Ovary (tissue), 9 donors: ENCODE results near the gene PLB1. TPM values are rescaled to one million over a fixed set of nuclear protein-coding genes. Genes with fewer than 3 reads are reported as not detected.

ENCODE experiments used
- DNase-seq, 5 donors: peaks; one replicate each; pipeline ENCODE4 v3.0.0-alpha.2; 2019 to 2020
- H3K27ac ChIP-seq, 2 donors: fragments of 200-600 bp; one replicate each; pipeline versions ENCODE4 v1.5.1 to v1.8.0; 2019 to 2022
- H3K27me3 ChIP-seq: fragments of 200-600 bp; one replicate; pipeline ENCODE4 v1.8.0; 2022
- H3K36me3 ChIP-seq: fragments of 200-600 bp; sonication (generic); one replicate; pipeline ENCODE4 v1.5.1; 2019
- H3K4me1 ChIP-seq: one replicate; pipeline ENCODE4 v1.8.1; 2013; ENCODE audit warnings: mild to moderate bottlenecking, moderate library complexity; ENCODE audit not compliant: insufficient read depth
- H3K4me3 ChIP-seq: fragments of 200-600 bp; sonication (generic); one replicate; pipeline ENCODE4 v1.5.1; 2017
- H3K9me3 ChIP-seq, 2 donors: fragments of 200-600 bp in 1 of 2; sonication (generic) in 1 of 2; one replicate each; pipeline versions ENCODE4 v1.5.1 to v1.8.1; 2013 to 2019; ENCODE audit warnings: mild to moderate bottlenecking in 1 of 2, moderate library complexity in 1 of 2
- EP300 ChIP-seq: sonication (generic); formaldehyde crosslinking; IDR thresholded peaks from one replicate; pipeline ENCODE4 v1.6.1; 2017; ENCODE audit warnings: antibody characterized with exemption
- POLR2A ChIP-seq: fragments of 450-650 bp; IDR thresholded peaks from one replicate; pipeline ENCODE4 v1.6.1; 2017; ENCODE audit warnings: antibody characterized with exemption, mild to moderate bottlenecking, moderate library complexity
- WGBS, 3 donors: extraction: QIAGEN DNeasy Blood & Tissue Kit in 1 of 3; methylation state at CpG; one replicate each; pipeline versions ENCODE4 v1.1.5 to v1.1.7; 2013 to 2017; 5-methylcytosine and 5-hydroxymethylcytosine counted together
- intact Hi-C, 4 donors: fragments of 100-400 bp; cut with DNase I; formaldehyde crosslinking; loops; one replicate each; pipeline versions ENCODE4 v1.11.0 to v1.15.1; 2022 to 2023
- polyA plus RNA-seq, 2 donors: library from polyadenylated mRNA; stranded (reverse); fragments of 200-250 nt in 1 of 2; fragments of 350-450 nt in 1 of 2; fragmentation: Illumina TruSeq in 1 of 2; extraction: RNeasy Lipid Tissue Mini Kit (QIAGEN cat#74804) in 1 of 2; gene quantifications; one replicate each; pipeline ENCODE4 v1.2.3, GENCODE V29; 2013 to 2014
- total RNA-seq, 7 donors: library from RNA; depleted of rRNA in 2 of 7; stranded (reverse); fragments of >200 nt in 2 of 7; fragmentation: NEBNext Ultra II Directional in 3 of 7; extraction: Animal tissue kit (Norgen Biotek cat#: 25700) in 3 of 7; gene quantifications; one replicate each; pipeline versions ENCODE4 v1.1.0 to v1.2.4, GENCODE V29; 2016 to 2023
- TF ChIP-seq, protein P1 (sequence below), 3 donors: fragments of 450-650 bp in 2 of 3; fragments of 200-600 bp in 1 of 3; IDR thresholded peaks; one replicate each; pipeline versions ENCODE4 v1.5.1 to v1.8.0; 2016 to 2022; ENCODE audit warnings: antibody characterized with exemption in 3 of 3, mild to moderate bottlenecking in 1 of 3
- donor health status: DM: no; HTN: no; CAD: no; lungs with moderate emphysema.
- donor health status: DM: no; HTN: no; CAD: no.
- donor health status: Bipolar disorder and iron deficiency.
- donor health status: DM: yes; HTN: yes; CAD: no.
- donor health status: DM: no; HTN: no; CAD: no.
- donor health status: DM: yes; HTN: yes; CAD: no.

PLB1 gene
- total and polyA plus RNA-seq, 9 donors, result 0.99 to 9.3 (median 2.7) TPM

DNA sequence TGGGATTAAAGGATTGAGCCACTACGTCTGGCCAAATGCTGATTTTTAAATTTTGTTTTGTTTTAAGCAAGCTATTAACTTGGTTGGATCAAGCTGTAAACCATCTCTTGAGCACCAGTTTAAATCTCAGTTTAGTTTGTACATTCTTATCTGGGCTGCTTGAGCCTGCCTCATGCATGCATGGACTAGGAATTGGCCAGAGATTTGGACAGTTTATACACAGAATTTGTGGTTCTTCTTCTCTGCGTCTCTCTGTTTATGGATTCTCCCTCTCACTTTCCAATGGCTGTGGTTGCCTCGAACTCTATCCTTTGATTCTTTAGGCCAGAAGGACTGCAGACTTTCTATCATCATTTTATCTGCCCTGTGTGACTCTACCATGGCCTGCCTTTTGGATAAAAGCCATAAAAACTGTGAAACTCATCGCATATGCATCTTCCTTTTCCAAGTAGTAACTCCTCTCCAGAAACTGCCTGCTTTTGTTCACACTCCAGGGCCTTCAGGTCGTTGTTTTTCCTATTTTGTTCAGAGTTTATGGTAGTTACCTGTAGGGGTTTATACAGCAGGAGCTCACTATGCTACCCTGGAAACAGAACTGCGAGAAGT is 32.5 kb upstream of the PLB1 start:
- Histone ChIP-seq H3K36me3 (no peaks in the 10 kb centered on the region), H3K27ac (no peak overlapping the region), H3K4me3 (no peak overlapping the region), H3K9me3 (no peaks in the 10 kb centered on the region), H3K4me1 (no peaks in the 10 kb centered on the region), H3K27me3 (no peaks in the 10 kb centered on the region)
- DNase-seq, result no peak
- WGBS, 3 donors, result 69 to 78% (median 70%) methylated on average over 6 of the region's 6 CpGs
- no peak for TF ChIP-seq EP300
- TF ChIP-seq, protein P1, sequence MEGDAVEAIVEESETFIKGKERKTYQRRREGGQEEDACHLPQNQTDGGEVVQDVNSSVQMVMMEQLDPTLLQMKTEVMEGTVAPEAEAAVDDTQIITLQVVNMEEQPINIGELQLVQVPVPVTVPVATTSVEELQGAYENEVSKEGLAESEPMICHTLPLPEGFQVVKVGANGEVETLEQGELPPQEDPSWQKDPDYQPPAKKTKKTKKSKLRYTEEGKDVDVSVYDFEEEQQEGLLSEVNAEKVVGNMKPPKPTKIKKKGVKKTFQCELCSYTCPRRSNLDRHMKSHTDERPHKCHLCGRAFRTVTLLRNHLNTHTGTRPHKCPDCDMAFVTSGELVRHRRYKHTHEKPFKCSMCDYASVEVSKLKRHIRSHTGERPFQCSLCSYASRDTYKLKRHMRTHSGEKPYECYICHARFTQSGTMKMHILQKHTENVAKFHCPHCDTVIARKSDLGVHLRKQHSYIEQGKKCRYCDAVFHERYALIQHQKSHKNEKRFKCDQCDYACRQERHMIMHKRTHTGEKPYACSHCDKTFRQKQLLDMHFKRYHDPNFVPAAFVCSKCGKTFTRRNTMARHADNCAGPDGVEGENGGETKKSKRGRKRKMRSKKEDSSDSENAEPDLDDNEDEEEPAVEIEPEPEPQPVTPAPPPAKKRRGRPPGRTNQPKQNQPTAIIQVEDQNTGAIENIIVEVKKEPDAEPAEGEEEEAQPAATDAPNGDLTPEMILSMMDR (IDR thresholded peaks at IDR 0.05), result no peak
- TF ChIP-seq POLR2A, result no peak
- intact Hi-C loops, result no loop called here

DNA sequence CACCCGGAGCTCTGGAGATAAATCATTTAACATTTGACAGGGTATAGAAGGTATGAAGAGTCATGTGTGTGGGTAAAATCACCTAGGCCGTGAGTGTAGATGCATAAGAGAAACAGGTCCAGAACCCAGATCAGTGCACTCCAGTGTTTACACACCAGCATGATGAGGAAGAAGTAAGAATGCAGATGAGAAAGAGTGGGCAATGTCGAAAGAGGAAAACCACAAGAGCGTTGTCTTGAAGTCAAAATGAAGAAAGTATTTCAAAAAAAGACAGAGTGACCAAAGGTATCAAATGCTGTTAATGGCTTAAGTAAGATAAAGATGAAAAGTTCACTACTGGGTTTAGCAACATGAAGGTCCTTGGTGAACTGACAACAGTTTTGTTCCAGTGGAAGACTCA is 32.0 kb upstream of the PLB1 start:
- Histone ChIP-seq H3K27me3 (no peaks in the 10 kb centered on the region), H3K36me3 (no peaks in the 10 kb centered on the region), H3K4me3 (no peak overlapping the region), H3K27ac (no peak overlapping the region), H3K9me3 (no peaks in the 10 kb centered on the region), H3K4me1 (no peaks in the 10 kb centered on the region)
- no peak for TF ChIP-seq POLR2A
- TF ChIP-seq, protein P1 (IDR thresholded peaks at IDR 0.05), result no peak
- TF ChIP-seq EP300, result no peak
- intact Hi-C loops, result no loop called here
- 83 to 84% (median 84%) methylated on average over 4 of the region's 4 CpGs for WGBS, 3 donors
- no peak for DNase-seq

DNA sequence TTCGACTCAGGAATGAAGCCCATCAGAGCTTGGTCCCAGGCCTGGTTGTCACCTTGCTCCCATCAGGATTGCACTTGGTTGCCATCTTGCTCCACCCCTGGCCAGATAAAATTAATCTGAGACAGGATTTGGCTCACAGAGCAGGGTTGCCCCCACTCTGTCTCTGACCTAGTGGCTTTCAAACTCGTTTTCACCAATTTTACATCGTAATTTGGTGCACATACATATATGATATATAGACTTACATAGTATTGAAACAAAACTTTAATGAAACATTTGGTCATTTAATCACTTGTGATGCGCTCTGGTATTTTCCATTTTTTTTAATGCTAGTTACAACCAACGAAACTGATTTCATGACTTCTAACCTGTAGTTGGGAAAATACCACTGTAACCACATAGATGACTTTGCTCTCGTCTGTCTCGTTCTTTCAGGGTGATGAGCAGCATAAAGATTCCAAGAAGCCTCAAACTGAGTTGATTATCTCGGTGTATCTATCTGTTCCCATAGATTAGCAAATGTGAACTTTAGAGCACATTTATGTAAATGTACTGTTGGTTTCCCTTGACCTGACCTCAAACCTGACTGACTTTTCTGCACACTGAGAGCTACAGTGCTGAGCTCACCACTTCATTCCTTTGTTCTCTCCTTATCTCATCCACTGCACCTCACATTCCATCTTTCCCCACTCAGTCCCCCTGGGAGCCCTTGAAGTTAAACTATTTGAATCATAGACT is 30.5 kb upstream of the PLB1 start:
- TF ChIP-seq EP300 (no peak), POLR2A (no peak)
- TF ChIP-seq, protein P1 (IDR thresholded peaks at IDR 0.05), result no peak
- no peaks in the 10 kb centered on the region for H3K4me1 ChIP-seq
- H3K9me3 ChIP-seq, result no peaks in the 10 kb centered on the region
- no peaks in the 10 kb centered on the region for H3K36me3 ChIP-seq
- 60 to 70% (median 66%) methylated on average over 8 of the region's 8 CpGs for WGBS, 3 donors
- no peak overlapping the region for H3K4me3 ChIP-seq
- no peak for DNase-seq
- no peak overlapping the region for H3K27ac ChIP-seq
- intact Hi-C loops, result no loop called here
- H3K27me3 ChIP-seq, result no peaks in the 10 kb centered on the region

DNA sequence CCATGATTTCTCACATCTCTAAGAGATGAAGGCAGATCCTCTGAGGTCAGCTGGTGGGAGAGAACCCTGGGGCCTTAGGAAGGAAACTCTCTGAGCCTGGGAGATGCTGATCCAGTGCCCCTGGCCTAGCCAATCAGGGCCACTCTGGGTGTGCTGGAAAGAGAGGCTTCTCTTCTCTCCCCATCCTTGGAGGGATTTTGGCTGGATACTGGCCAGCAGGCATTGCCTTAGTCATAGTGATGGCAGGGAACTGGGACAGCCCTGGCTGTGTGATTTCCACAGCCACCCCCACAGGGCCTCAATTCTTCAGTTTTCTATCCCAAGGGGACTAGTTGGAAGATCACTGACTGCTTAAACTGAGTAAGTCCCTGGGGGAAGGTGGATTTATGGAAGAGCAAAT is 26.6 kb upstream of the PLB1 start:
- H3K4me1 ChIP-seq, result no peaks in the 10 kb centered on the region
- TF ChIP-seq, protein P1 (IDR thresholded peaks at IDR 0.05), result no peak
- TF ChIP-seq POLR2A (no peak), EP300 (no peak)
- H3K27ac ChIP-seq, result no peak overlapping the region
- H3K4me3 ChIP-seq, result no peak overlapping the region
- H3K9me3 ChIP-seq, result no peaks in the 10 kb centered on the region
- no peaks in the 10 kb centered on the region for H3K36me3 ChIP-seq
- no peaks in the 10 kb centered on the region for H3K27me3 ChIP-seq
- intact Hi-C loops, result no loop called here
- DNase-seq, result no peak
